IMR-90 (cell line): ENCODE results near the gene DHDDS. TPM values are rescaled to one million over a fixed set of nuclear protein-coding genes. Genes with fewer than 3 reads are reported as not detected.

Experiments
- ATAC-seq: fragments of 200-7000 bp; cut with Tn5 transposase; 2 replicates; pipeline ENCODE4 v1.9.1; 2020; ENCODE audit warnings: low read depth, mild to moderate bottlenecking, moderate library complexity
- BruUV-seq: library from RNA; stranded (reverse); fragments of 400-500 nt; replicated peaks from 2 replicates; lab custom pipeline; 2021; lab: Mats Ljungman, UMichigan
- CTCF ChIA-PET: fragments of 300-600 bp; formaldehyde crosslinking; extraction: SDS; loops from one replicate; lab custom pipeline; 2021; ENCODE audit warnings: antibody characterized with exemption; lab: Yijun Ruan, JAX
- POLR2A ChIA-PET: fragments of 300-600 bp; sonication (Branson Sonifier 250); formaldehyde crosslinking; loops from one replicate; lab custom pipeline; 2022; ENCODE audit warnings: antibody characterized with exemption; ENCODE audit not compliant: unreplicated experiment; lab: Charles Lee
- DNase-seq: peaks from one replicate; pipeline ENCODE4 v3.0.0; 2013
- H2AFZ ChIP-seq: replicated peaks from 2 replicates; pipeline ENCODE3; 2013; ENCODE audit warnings: low read length, mild to moderate bottlenecking; ENCODE audit not compliant: poor library complexity
- H2AK5ac ChIP-seq: 2 replicates; pipeline ENCODE4 v1.6.1; 2013; ENCODE audit warnings: low read depth, low read length, inconsistent platforms
- H2AK9ac ChIP-seq: replicated peaks from 2 replicates; pipeline ENCODE3; 2013; ENCODE audit warnings: mild to moderate bottlenecking, low read depth, low read length, moderate library complexity; ENCODE audit not compliant: poor library complexity
- H2BK120ac ChIP-seq: 2 replicates; pipeline ENCODE4 v1.6.1; 2013; ENCODE audit warnings: low read depth, low read length, inconsistent platforms
- H2BK15ac ChIP-seq: 3 replicates; pipeline ENCODE4 v1.6.1; 2013; ENCODE audit warnings: low read depth, low read length, inconsistent platforms
- H2BK20ac ChIP-seq: 2 replicates; pipeline ENCODE4 v1.6.1; 2013; ENCODE audit warnings: low read depth, mild to moderate bottlenecking, inconsistent platforms, low read length, moderate library complexity
- H2BK5ac ChIP-seq: 2 replicates; pipeline ENCODE4 v1.6.1; 2013; ENCODE audit warnings: mild to moderate bottlenecking, low read depth, low read length, inconsistent platforms; ENCODE audit not compliant: poor library complexity, severe bottlenecking
- H3K14ac ChIP-seq: replicated peaks from 2 replicates; pipeline ENCODE4 v1.6.1; 2013; ENCODE audit warnings: low read depth, low read length, inconsistent platforms
- H3K18ac ChIP-seq: 2 replicates; pipeline ENCODE4 v1.6.1; 2013; ENCODE audit warnings: low read depth, low read length, control low read depth
- H3K23ac ChIP-seq: 2 replicates; pipeline ENCODE4 v1.6.1; 2013; ENCODE audit warnings: low read depth, low read length, inconsistent platforms
- H3K27ac ChIP-seq: 2 replicates; pipeline ENCODE4 v1.5.1; 2013; ENCODE audit warnings: mild to moderate bottlenecking, control low read depth, low read length; ENCODE audit not compliant: insufficient read depth
- H3K27me3 ChIP-seq: 2 replicates; pipeline ENCODE4 v1.6.1; 2013; ENCODE audit warnings: low read length; ENCODE audit not compliant: control insufficient read depth, insufficient read depth
- H3K36me3 ChIP-seq: 2 replicates; pipeline ENCODE4 v1.6.1; 2013; ENCODE audit warnings: low read length, mixed read lengths; ENCODE audit not compliant: control insufficient read depth, insufficient read depth
- H3K4ac ChIP-seq: 2 replicates; pipeline ENCODE4 v1.6.1; 2013; ENCODE audit warnings: low read depth, low read length, inconsistent platforms
- H3K4me1 ChIP-seq: 2 replicates; pipeline ENCODE4 v1.6.1; 2013; ENCODE audit warnings: low read length, mixed read lengths; ENCODE audit not compliant: control insufficient read depth, insufficient read depth
- H3K4me2 ChIP-seq: 2 replicates; pipeline ENCODE4 v1.6.1; 2013; ENCODE audit warnings: low read depth, mild to moderate bottlenecking, control low read depth, low read length, moderate library complexity
- H3K4me3 ChIP-seq: 2 replicates; pipeline ENCODE4 v1.5.1; 2013; ENCODE audit warnings: low read depth, mild to moderate bottlenecking, control low read depth, low read length, moderate library complexity; ENCODE audit not compliant: insufficient read depth
- H3K56ac ChIP-seq: 2 replicates; pipeline ENCODE4 v1.6.1; 2013; ENCODE audit warnings: low read length, inconsistent platforms; ENCODE audit not compliant: insufficient read depth; ENCODE audit errors: extremely low read depth
- H3K79me1 ChIP-seq, 2 experiments: 2 replicates each; pipeline ENCODE4 v1.6.1; 2013; ENCODE audit warnings: low read length in 2 of 2, inconsistent platforms in 1 of 2, low read depth in 1 of 2
- H3K9ac ChIP-seq: 2 replicates; pipeline ENCODE4 v1.6.1; 2013; ENCODE audit warnings: low read depth, low read length, control low read depth
- H3K9me1 ChIP-seq: 2 replicates; pipeline ENCODE4 v1.6.1; 2013; ENCODE audit warnings: low read length, inconsistent platforms; ENCODE audit not compliant: insufficient read depth
- H3K9me3 ChIP-seq: 2 replicates; pipeline ENCODE4 v1.6.1; 2013; ENCODE audit warnings: low read length; ENCODE audit not compliant: control insufficient read depth, insufficient read depth
- H4K20me1 ChIP-seq: 2 replicates; pipeline ENCODE4 v1.6.1; 2013; ENCODE audit warnings: low read length, inconsistent platforms; ENCODE audit not compliant: insufficient read depth
- H4K5ac ChIP-seq: 2 replicates; pipeline ENCODE4 v1.6.1; 2013; ENCODE audit warnings: mild to moderate bottlenecking, low read depth, low read length, control low read depth
- H4K8ac ChIP-seq, 2 experiments: 2 replicates each; pipeline ENCODE4 v1.6.1; 2013; ENCODE audit warnings: low read depth in 2 of 2, low read length in 2 of 2, control low read depth in 1 of 2, inconsistent platforms in 1 of 2
- H4K91ac ChIP-seq: 2 replicates; pipeline ENCODE4 v1.6.1; 2013; ENCODE audit warnings: low read depth, low read length, inconsistent platforms; ENCODE audit not compliant: insufficient read depth
- BHLHE40 ChIP-seq: fragments of 150-350 bp; IDR thresholded peaks from 2 replicates; pipeline ENCODE4 v1.6.1; 2016; ENCODE audit warnings: mild to moderate bottlenecking, low read depth, low read length
- CHD1 ChIP-seq: IDR thresholded peaks from 2 replicates; pipeline ENCODE4 v1.6.1; 2012; ENCODE audit warnings: low read depth, low read length, improper control_type of control experiment
- ELK1 ChIP-seq: fragments of 150-350 bp; IDR thresholded peaks from 2 replicates; pipeline ENCODE4 v1.6.1; 2016; ENCODE audit warnings: low read depth, mild to moderate bottlenecking, low read length, moderate library complexity, borderline replicate concordance
- FOS ChIP-seq: fragments of 150-350 bp; IDR thresholded peaks from 2 replicates; pipeline ENCODE4 v1.6.1; 2016; ENCODE audit warnings: low read depth, low read length
- MAFK ChIP-seq: IDR thresholded peaks from 2 replicates; pipeline ENCODE4 v1.6.1; 2012; ENCODE audit warnings: low read depth, low read length, improper control_type of control experiment
- MAZ ChIP-seq: IDR thresholded peaks from 2 replicates; pipeline ENCODE4 v1.6.1; 2012; ENCODE audit warnings: low read depth, mild to moderate bottlenecking, low read length, improper control_type of control experiment, moderate library complexity, borderline replicate concordance
- POLR2A ChIP-seq: IDR thresholded peaks from 2 replicates; pipeline ENCODE4 v1.6.1; 2012; ENCODE audit warnings: mild to moderate bottlenecking, low read depth, low read length
- RAD21 ChIP-seq: IDR thresholded peaks from 2 replicates; pipeline ENCODE4 v1.6.1; 2012; ENCODE audit warnings: low read length, improper control_type of control experiment
- RCOR1 ChIP-seq: IDR thresholded peaks from 2 replicates; pipeline ENCODE4 v1.6.1; 2012; ENCODE audit warnings: mild to moderate bottlenecking, low read length, improper control_type of control experiment; ENCODE audit not compliant: insufficient replicate concordance
- RFX5 ChIP-seq: IDR thresholded peaks from 2 replicates; pipeline ENCODE4 v1.8.0; 2012; ENCODE audit warnings: low read depth, mild to moderate bottlenecking, low read length, moderate library complexity
- SMC3 ChIP-seq: fragments of 150-350 bp; IDR thresholded peaks from 2 replicates; pipeline ENCODE4 v1.6.1; 2016; ENCODE audit warnings: low read depth, mild to moderate bottlenecking, antibody characterized with exemption, low read length, moderate library complexity
- WGBS, 2 experiments: methylation state at CpG; one replicate each; pipeline versions ENCODE4 v1.1.5 to v1.1.7; 2013; ENCODE audit warnings: missing lambda C conversion rate in 2 of 2; ENCODE audit not compliant: insufficient read length in 1 of 2; ENCODE audit errors: extremely low coverage in 2 of 2; 5-methylcytosine and 5-hydroxymethylcytosine counted together
- dilution Hi-C: fragments of 300-500 bp; cut with HindIII; formaldehyde crosslinking; loops from one replicate; pipeline ENCODE4 v1.14.3; 2018; ENCODE audit warnings: low sequenced_read_pairs; ENCODE audit not compliant: unreplicated experiment
- in situ Hi-C: fragments of 300-500 bp; cut with MboI; formaldehyde crosslinking; loops from 3 replicates; pipeline ENCODE4 v1.14.3; 2019; ENCODE audit warnings: low sequenced_read_pairs, inconsistent platforms, mixed read lengths
- intact Hi-C: fragments of 100-400 bp; cut with micrococcal nuclease; formaldehyde crosslinking; loops from 2 replicates; pipeline ENCODE4 v1.10.0; 2022
- polyA plus RNA-seq, 3 experiments: library from polyadenylated mRNA; depleted of rRNA; stranded (reverse); fragments of >200 nt; gene quantifications; 2 replicates each; pipeline ENCODE4 v1.2.3, GENCODE V29; 2012; ENCODE audit warnings: low replicate concordance in 1 of 3
- total RNA-seq: library from RNA; depleted of rRNA; stranded (reverse); fragments of >200 nt; gene quantifications from 2 replicates; pipeline ENCODE4 v1.2.3, GENCODE V29; 2012
- TF ChIP-seq, protein P1 (sequence below): conservative IDR thresholded peaks from 2 replicates; pipeline ENCODE4 v1.5.1; 2012; ENCODE audit warnings: mild to moderate bottlenecking, low read depth, low read length, improper control_type of control experiment

Gene DHDDS
- total and polyA plus RNA-seq, 2 of the 4 experiments (the other 2 are of a cell fraction) = 49.3 to 67.7 TPM

GRCh38 chr1:26520339-26520738 is 88.2 kb downstream of the DHDDS start:
- H3K27me3 ChIP-seq = peaks cover 46% of the 10 kb centered on the region
- TF ChIP-seq BHLHE40 = no peak
- TF ChIP-seq, protein P1, sequence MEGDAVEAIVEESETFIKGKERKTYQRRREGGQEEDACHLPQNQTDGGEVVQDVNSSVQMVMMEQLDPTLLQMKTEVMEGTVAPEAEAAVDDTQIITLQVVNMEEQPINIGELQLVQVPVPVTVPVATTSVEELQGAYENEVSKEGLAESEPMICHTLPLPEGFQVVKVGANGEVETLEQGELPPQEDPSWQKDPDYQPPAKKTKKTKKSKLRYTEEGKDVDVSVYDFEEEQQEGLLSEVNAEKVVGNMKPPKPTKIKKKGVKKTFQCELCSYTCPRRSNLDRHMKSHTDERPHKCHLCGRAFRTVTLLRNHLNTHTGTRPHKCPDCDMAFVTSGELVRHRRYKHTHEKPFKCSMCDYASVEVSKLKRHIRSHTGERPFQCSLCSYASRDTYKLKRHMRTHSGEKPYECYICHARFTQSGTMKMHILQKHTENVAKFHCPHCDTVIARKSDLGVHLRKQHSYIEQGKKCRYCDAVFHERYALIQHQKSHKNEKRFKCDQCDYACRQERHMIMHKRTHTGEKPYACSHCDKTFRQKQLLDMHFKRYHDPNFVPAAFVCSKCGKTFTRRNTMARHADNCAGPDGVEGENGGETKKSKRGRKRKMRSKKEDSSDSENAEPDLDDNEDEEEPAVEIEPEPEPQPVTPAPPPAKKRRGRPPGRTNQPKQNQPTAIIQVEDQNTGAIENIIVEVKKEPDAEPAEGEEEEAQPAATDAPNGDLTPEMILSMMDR = no peak
- no peak for TF ChIP-seq RFX5
- no peak for TF ChIP-seq RAD21
- TF ChIP-seq MAZ = no peak
- TF ChIP-seq POLR2A = no peak
- no peak for TF ChIP-seq RCOR1
- TF ChIP-seq FOS = no peak
- no peak for TF ChIP-seq SMC3
- no peak for TF ChIP-seq ELK1
- TF ChIP-seq CHD1 = no peak
- no peak for TF ChIP-seq MAFK
- no peak overlapping the region for H4K5ac ChIP-seq
- H3K4ac ChIP-seq = no peak overlapping the region
- H3K79me1 ChIP-seq = no peaks in the 10 kb centered on the region
- H3K4me3 ChIP-seq = no peak overlapping the region
- no peak overlapping the region for H3K14ac ChIP-seq
- CTCF ChIA-PET = interaction anchor here (1.0 kb wide), 1 partner anchor 20 kb away, joined by 3 read pairs; no protein-coding TSS in a partner anchor
- no peaks in the 10 kb centered on the region for H3K9me1 ChIP-seq
- no peak overlapping the region for H3K23ac ChIP-seq
- no peaks in the 10 kb centered on the region for H3K36me3 ChIP-seq
- in situ Hi-C loops = no loop called here
- H4K8ac ChIP-seq = no peak overlapping the region
- H4K20me1 ChIP-seq = no peaks in the 10 kb centered on the region
- H3K9me3 ChIP-seq = no peaks in the 10 kb centered on the region
- H3K56ac ChIP-seq = no peak overlapping the region
- H2BK120ac ChIP-seq = no peak overlapping the region
- H2AFZ ChIP-seq = no peak overlapping the region
- no TSS peak for BruUV-seq
- POLR2A ChIA-PET = no interaction called here
- H2BK15ac ChIP-seq = no peak overlapping the region
- H2BK20ac ChIP-seq = no peak overlapping the region
- H3K27ac ChIP-seq = no peak overlapping the region
- DNase-seq (no peak), ATAC-seq (no peak)
- no peak overlapping the region for H3K9ac ChIP-seq
- H3K4me2 ChIP-seq = no peak overlapping the region
- H3K4me1 ChIP-seq = no peaks in the 10 kb centered on the region
- no peak overlapping the region for H2AK5ac ChIP-seq
- H3K18ac ChIP-seq = no peak overlapping the region
- no peak overlapping the region for H2BK5ac ChIP-seq
- intact Hi-C loops = no loop called here
- no peak overlapping the region for H2AK9ac ChIP-seq
- no peak overlapping the region for H4K91ac ChIP-seq
- WGBS, 2 experiments = no CpG with 5 or more reads among the region's 5 CpGs
- dilution Hi-C loops = no loop called here
